Neuronal stem cell (in vitro differentiated cells): Measurements from ENCODE around the gene CEP128.

Source experiments
- DNase-seq: peaks from one replicate; pipeline ENCODE4 v3.0.0-alpha.2; 2013; ENCODE audit warnings: low spot score
- H2AFZ ChIP-seq: one replicate; pipeline ENCODE4 v1.6.1; 2013; ENCODE audit warnings: mild to moderate bottlenecking, low read length, inconsistent platforms
- H2AK5ac ChIP-seq: 2 replicates; pipeline ENCODE4 v1.6.1; 2013; ENCODE audit warnings: low read depth, mild to moderate bottlenecking, inconsistent platforms, low read length, moderate library complexity, mixed read lengths
- H2BK120ac ChIP-seq: 2 replicates; pipeline ENCODE4 v1.6.1; 2013; ENCODE audit warnings: low read depth, mild to moderate bottlenecking, inconsistent platforms, low read length, moderate library complexity, mixed read lengths
- H2BK12ac ChIP-seq: one replicate; pipeline ENCODE4 v1.6.1; 2013; ENCODE audit warnings: low read length, inconsistent platforms
- H2BK15ac ChIP-seq: 2 replicates; pipeline ENCODE4 v1.6.1; 2013; ENCODE audit warnings: mild to moderate bottlenecking, low read length, inconsistent platforms, mixed read lengths
- H2BK5ac ChIP-seq: one replicate; pipeline ENCODE4 v1.6.1; 2013; ENCODE audit warnings: inconsistent platforms, mild to moderate bottlenecking, low read length, moderate library complexity
- H3K14ac ChIP-seq: one replicate; pipeline ENCODE4 v1.6.1; 2013; ENCODE audit warnings: low read length, inconsistent platforms
- H3K18ac ChIP-seq: 2 replicates; pipeline ENCODE4 v1.6.1; 2013; ENCODE audit warnings: low read length, inconsistent platforms
- H3K23ac ChIP-seq: 2 replicates; pipeline ENCODE4 v1.6.1; 2013; ENCODE audit warnings: low read depth, mild to moderate bottlenecking, mixed read lengths, low read length, inconsistent platforms; ENCODE audit not compliant: poor library complexity
- H3K27ac ChIP-seq: replicated peaks from 3 replicates; pipeline ENCODE4 v1.5.1; 2013; ENCODE audit warnings: low read length, inconsistent platforms
- H3K27me3 ChIP-seq, 3 experiments: 2 replicates each; pipeline ENCODE4 v1.6.1; 2013; ENCODE audit warnings: low read length in 3 of 3, mild to moderate bottlenecking in 2 of 3, inconsistent platforms in 1 of 3, low read depth in 1 of 3, mixed read lengths in 1 of 3, moderate library complexity in 1 of 3; ENCODE audit not compliant: control insufficient read depth in 3 of 3, insufficient read depth in 3 of 3
- H3K36me3 ChIP-seq, 2 donors: replicated peaks in 1 of 2; 2 replicates each; pipeline ENCODE4 v1.6.1; 2013; ENCODE audit warnings: low read length in 2 of 2; ENCODE audit not compliant: control insufficient read depth in 2 of 2, insufficient read depth in 2 of 2
- H3K4ac ChIP-seq: 2 replicates; pipeline ENCODE4 v1.6.1; 2013; ENCODE audit warnings: inconsistent platforms, mild to moderate bottlenecking, low read length, moderate library complexity
- H3K4me1 ChIP-seq, 2 donors: 1 replicate in 1 of 2; 2 replicates in 1 of 2; pipeline ENCODE4 v1.6.1; 2013; ENCODE audit warnings: low read length in 2 of 2, low read depth in 1 of 2; ENCODE audit not compliant: control insufficient read depth in 2 of 2, insufficient read depth in 1 of 2
- H3K4me2 ChIP-seq: one replicate; pipeline ENCODE4 v1.6.1; 2013; ENCODE audit warnings: mild to moderate bottlenecking, low read length, inconsistent platforms; ENCODE audit not compliant: insufficient read depth, poor library complexity, severe bottlenecking
- H3K4me3 ChIP-seq, 2 donors: 2 replicates each; pipeline ENCODE4 v1.5.1; 2013; ENCODE audit warnings: low read length in 2 of 2, mild to moderate bottlenecking in 2 of 2, inconsistent platforms in 1 of 2, moderate library complexity in 1 of 2
- H3K79me1 ChIP-seq: one replicate; pipeline ENCODE4 v1.6.1; 2013; ENCODE audit warnings: low read depth, mild to moderate bottlenecking, inconsistent platforms, low read length, moderate library complexity
- H3K9ac ChIP-seq: one replicate; pipeline ENCODE4 v1.6.1; 2013; ENCODE audit warnings: mild to moderate bottlenecking, low read depth, low read length, inconsistent platforms; ENCODE audit not compliant: poor library complexity
- H3K9me3 ChIP-seq, 2 donors: replicated peaks in 1 of 2; 2 replicates each; pipeline versions ENCODE3 to v1.6.1; 2013; ENCODE audit warnings: low read length in 2 of 2, mild to moderate bottlenecking in 2 of 2, inconsistent platforms in 1 of 2, low read depth in 1 of 2, mixed read lengths in 1 of 2, moderate library complexity in 1 of 2; ENCODE audit not compliant: control insufficient read depth in 2 of 2, insufficient read depth in 1 of 2
- H4K8ac ChIP-seq: one replicate; pipeline ENCODE4 v1.6.1; 2013; ENCODE audit warnings: low read depth, mild to moderate bottlenecking, inconsistent platforms, low read length, moderate library complexity
- H4K91ac ChIP-seq: one replicate; pipeline ENCODE4 v1.6.1; 2013; ENCODE audit warnings: low read length, low read depth, mild to moderate bottlenecking, inconsistent platforms; ENCODE audit not compliant: poor library complexity
- WGBS, 2 donors: extraction: QIAGEN DNeasy Blood & Tissue Kit; methylation state at CpG; one replicate each; pipeline ENCODE4 v1.1.7; 2013; ENCODE audit warnings: missing lambda C conversion rate in 2 of 2, mixed read lengths in 1 of 2; ENCODE audit not compliant: insufficient read length in 2 of 2, insufficient replicate concordance in 1 of 2; ENCODE audit errors: extremely low coverage in 2 of 2; 5-methylcytosine and 5-hydroxymethylcytosine counted together

CEP128 gene

DNA sequence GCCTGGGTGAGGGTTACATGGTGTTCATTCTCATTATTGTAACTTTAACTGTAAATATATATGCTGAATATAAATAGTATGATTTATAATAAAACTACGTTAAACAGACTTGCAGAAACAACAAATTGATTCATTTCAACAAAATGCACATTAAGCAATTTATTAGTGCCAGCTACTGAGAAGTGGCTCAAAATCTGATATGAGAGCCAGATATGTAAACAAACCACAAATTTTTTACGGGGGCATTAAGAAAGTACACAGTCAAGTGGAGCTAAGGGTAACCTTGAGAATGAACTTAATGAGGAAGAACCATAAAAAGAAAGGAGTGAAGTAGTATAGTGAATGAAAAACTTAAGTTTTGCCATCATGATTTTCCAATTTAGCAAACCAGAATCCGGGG lies 40.3 kb downstream of the CEP128 start:
- Histone ChIP-seq H2BK12ac (no peak overlapping the region), H3K36me3 (peaks cover 0 to 11% of the 10 kb centered on the region in 2 donors), H3K14ac (no peak overlapping the region), H4K8ac (no peak overlapping the region), H3K79me1 (no peaks in the 10 kb centered on the region), H3K27me3 (no peaks in the 10 kb centered on the region), H2AFZ (no peak overlapping the region), H2BK5ac (no peak overlapping the region), H3K4me3 (no peak overlapping the region), H2BK120ac (no peak overlapping the region), H3K23ac (no peak overlapping the region), H3K4me2 (no peak overlapping the region), H3K4me1 (no peaks in the 10 kb centered on the region), H3K27ac (no peak overlapping the region), H3K18ac (no peak overlapping the region), H2BK15ac (no peak overlapping the region), H3K4ac (no peak overlapping the region), H4K91ac (no peak overlapping the region), H2AK5ac (no peak overlapping the region), H3K9ac (no peak overlapping the region), H3K9me3 (no peaks in the 10 kb centered on the region)
- no peak for DNase-seq
- WGBS, 2 donors: no CpG with 5 or more reads among the region's 3 CpGs

DNA sequence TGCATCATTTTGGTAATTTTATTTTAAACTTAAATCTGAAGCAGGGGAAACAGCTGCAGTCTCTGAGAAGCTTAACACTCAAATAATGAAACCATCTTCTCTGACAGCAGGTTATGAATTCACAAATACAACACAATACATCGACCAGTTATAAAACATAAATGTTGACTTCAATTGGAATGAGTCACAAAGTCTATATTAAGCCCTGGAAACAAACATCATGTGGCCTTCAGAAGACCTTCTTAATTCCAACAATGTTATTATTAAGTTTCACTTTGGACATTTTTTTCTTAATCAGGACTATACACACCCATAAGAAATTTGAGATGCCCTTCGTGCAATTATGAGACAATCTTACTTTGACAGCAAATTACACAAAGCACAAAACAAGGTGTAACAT lies 68.9 kb downstream of the CEP128 start:
- Histone ChIP-seq H3K23ac (no peak overlapping the region), H3K4me3 (no peak overlapping the region), H2BK5ac (no peak overlapping the region), H4K91ac (no peak overlapping the region), H3K79me1 (no peaks in the 10 kb centered on the region), H3K27me3 (no peaks in the 10 kb centered on the region), H3K36me3 (no peaks in the 10 kb centered on the region), H3K4me2 (no peak overlapping the region), H3K14ac (no peak overlapping the region), H3K18ac (no peak overlapping the region), H2BK15ac (no peak overlapping the region), H3K9me3 (peaks cover 3 to 9% of the 10 kb centered on the region in 2 donors), H3K4me1 (no peaks in the 10 kb centered on the region), H4K8ac (no peak overlapping the region), H3K27ac (no peak overlapping the region), H2BK120ac (no peak overlapping the region), H2BK12ac (no peak overlapping the region), H3K4ac (no peak overlapping the region), H2AFZ (no peak overlapping the region), H3K9ac (no peak overlapping the region), H2AK5ac (no peak overlapping the region)
- no peak for DNase-seq
- no CpG with 5 or more reads among the region's 2 CpGs for WGBS, 2 donors

GRCh38 chr14:80868260-80868659 lies 73.3 kb downstream of the CEP128 start:
- WGBS, 2 donors: no CpG with 5 or more reads among the region's 1 CpG
- no peak overlapping the region for H2AFZ ChIP-seq

GRCh38 chr14:80867798-80868197 lies 73.7 kb downstream of the CEP128 start:
- H3K14ac ChIP-seq: no peak overlapping the region
- no CpG with 5 or more reads among the region's 2 CpGs for WGBS, 2 donors
- no peak overlapping the region for H4K8ac ChIP-seq
- H3K9me3 ChIP-seq: peaks cover 3 to 11% of the 10 kb centered on the region in 2 donors
- H2BK120ac ChIP-seq: no peak overlapping the region
- no peak overlapping the region for H3K9ac ChIP-seq
- no peaks in the 10 kb centered on the region for H3K4me1 ChIP-seq
- H3K4me3 ChIP-seq: no peak overlapping the region
- H3K23ac ChIP-seq: no peak overlapping the region
- no peak overlapping the region for H2AFZ ChIP-seq
- H3K36me3 ChIP-seq: no peaks in the 10 kb centered on the region
- no peak for DNase-seq
- no peak overlapping the region for H3K4ac ChIP-seq
- no peak overlapping the region for H2BK12ac ChIP-seq
- no peak overlapping the region for H3K27ac ChIP-seq
- no peak overlapping the region for H4K91ac ChIP-seq
- no peak overlapping the region for H3K4me2 ChIP-seq
- no peaks in the 10 kb centered on the region for H3K79me1 ChIP-seq
- H3K27me3 ChIP-seq: no peaks in the 10 kb centered on the region
- H2BK5ac ChIP-seq: no peak overlapping the region
- no peak overlapping the region for H2BK15ac ChIP-seq
- H2AK5ac ChIP-seq: no peak overlapping the region
- no peak overlapping the region for H3K18ac ChIP-seq

More at GRCh38 chr14:80868260-80868659, 73.3 kb downstream of the CEP128 start:
- Histone ChIP-seq H3K9me3 (peaks cover 3 to 11% of the 10 kb centered on the region in 2 donors), H3K18ac (no peak overlapping the region), H2BK12ac (no peak overlapping the region), H3K36me3 (no peaks in the 10 kb centered on the region), H3K23ac (no peak overlapping the region), H3K27ac (no peak overlapping the region), H3K4me3 (no peak overlapping the region), H3K27me3 (no peaks in the 10 kb centered on the region), H3K9ac (no peak overlapping the region), H3K4ac (no peak overlapping the region), H3K79me1 (no peaks in the 10 kb centered on the region), H2AK5ac (no peak overlapping the region), H2BK5ac (no peak overlapping the region), H2BK120ac (no peak overlapping the region), H3K4me1 (no peaks in the 10 kb centered on the region), H3K4me2 (no peak overlapping the region), H4K8ac (no peak overlapping the region), H4K91ac (no peak overlapping the region), H3K14ac (no peak overlapping the region), H2BK15ac (no peak overlapping the region)
- DNase-seq: no peak
